Stimulated activated CD8-positive, alpha-beta memory T cell treated with anti-CD3 and anti-CD28 coated beads, Interleukin-15, amount 100 ng/mL, for 48 hours (primary cell): ENCODE data around the gene MTIF2.
A peak's percentile ranks its signal among the peaks of the same experiment; 100 is the strongest.
"Not testable (repeated sequence)": the region's sequence is repeated elsewhere in the genome, so short reads cannot be mapped to it uniquely, and the experiment has no call there.

Experiments used
- DNase-seq, 2 donors: peaks; one replicate each; pipeline ENCODE4 v3.0.0-alpha.2; 2020; ENCODE audit warnings: low read depth in 2 of 2

Gene MTIF2

GRCh38 chr2:55268907-55269644 lies at the start of gene MTIF2:
TSS of gene MTIF2 (minus strand) at chr2:55269231. CDS start at chr2:55263858, 5,373 bp downstream.
- DNase-seq: peak; percentile 90 to 91

GRCh38 chr2:55314985-55315384 lies 46.0 kb upstream of the MTIF2 start:
- DNase-seq: no peak

GRCh38 chr2:55311444-55311870 lies 42.4 kb upstream of the MTIF2 start:
- peak; percentile 15 to 30 for DNase-seq

GRCh38 chr2:55309446-55309845 lies 40.4 kb upstream of the MTIF2 start:
- no peak for DNase-seq

GRCh38 chr2:55302241-55302640 lies 33.2 kb upstream of the MTIF2 start:
- no peak for DNase-seq

- DNase-seq: no peak
Observed at GRCh38 chr2:55301277-55301676, 32.2 kb upstream of the MTIF2 start.

GRCh38 chr2:55296393-55296792 lies 27.4 kb upstream of the MTIF2 start:
- DNase-seq: no peak

- DNase-seq: no peak
Observed at GRCh38 chr2:55283083-55283482, 14.1 kb upstream of the MTIF2 start.

- peak; percentile 80 to 81 for DNase-seq
Observed at GRCh38 chr2:55282110-55282917, 13.3 kb upstream of the MTIF2 start.

- not testable (repeated sequence) for DNase-seq
Observed at GRCh38 chr2:55280851-55281546, 12.0 kb upstream of the MTIF2 start.

- not testable (repeated sequence) for DNase-seq
Observed at GRCh38 chr2:55279859-55280424, 10.9 kb upstream of the MTIF2 start.

GRCh38 chr2:55279214-55279835 lies 10.3 kb upstream of the MTIF2 start:
- DNase-seq: not testable (repeated sequence)

- no peak for DNase-seq
Observed at GRCh38 chr2:55277310-55277709, 8.3 kb upstream of the MTIF2 start.

- DNase-seq: not testable (repeated sequence)
Observed at GRCh38 chr2:55274346-55274745, 5.3 kb upstream of the MTIF2 start.

- DNase-seq: no peak
Observed at GRCh38 chr2:55269645-55269990, 587 bp upstream of the MTIF2 start.

GRCh38 chr2:55268288-55268906 lies 634 bp downstream of the MTIF2 start:
- DNase-seq: no peak

GRCh38 chr2:55259586-55259985 lies 9.4 kb downstream of the MTIF2 start:
- not testable (repeated sequence) for DNase-seq

GRCh38 chr2:55252832-55253231 lies 16.2 kb downstream of the MTIF2 start:
- DNase-seq: no peak

- DNase-seq: no peak
Observed at GRCh38 chr2:55247025-55247424, 22.0 kb downstream of the MTIF2 start.

GRCh38 chr2:55245411-55245810 lies 23.6 kb downstream of the MTIF2 start:
- no peak for DNase-seq

GRCh38 chr2:55242617-55243016 lies 26.4 kb downstream of the MTIF2 start:
- DNase-seq: no peak
